Stimulated activated CD8-positive, alpha-beta memory T cell treated with anti-CD3 and anti-CD28 coated beads, Interleukin-15, amount 100 ng/mL, for 48 hours (primary cell): Measurements from ENCODE around the gene EDC3.
"Not testable (repeated sequence)": the region's sequence is repeated elsewhere in the genome, so short reads cannot be mapped to it uniquely, and the experiment has no call there.

Source experiments
- DNase-seq, 2 donors: peaks; one replicate each; pipeline ENCODE4 v3.0.0-alpha.2; 2020; ENCODE audit warnings: low read depth in 2 of 2

The EDC3 gene

GRCh38 chr15:74611834-74612233 is 84.0 kb downstream of the EDC3 start:
- DNase-seq = no peak

GRCh38 chr15:74611341-74611740 is 84.5 kb downstream of the EDC3 start:
- DNase-seq = no peak

GRCh38 chr15:74610302-74610951 is 85.4 kb downstream of the EDC3 start:
- DNase-seq = no peak

DNA sequence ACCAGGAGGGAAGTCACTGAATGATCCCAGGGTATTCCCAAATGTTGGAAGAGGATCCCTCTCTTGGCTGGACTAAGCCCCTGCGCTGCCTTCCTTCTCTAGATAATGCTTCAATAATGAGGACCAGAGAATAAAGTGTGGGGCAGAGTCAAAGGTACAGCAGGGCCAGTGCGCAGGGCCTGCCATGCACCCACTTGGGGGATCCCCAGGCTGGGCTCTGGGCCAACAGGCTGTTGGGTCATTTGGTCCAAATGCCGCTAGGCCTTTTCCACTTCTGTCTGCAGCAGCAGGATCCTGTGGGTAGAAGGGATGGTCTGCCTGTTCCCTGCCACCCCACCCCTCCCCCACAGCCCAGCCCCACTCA is 85.9 kb downstream of the EDC3 start:
- DNase-seq = no peak

- DNase-seq = no peak
Measured at GRCh38 chr15:74608786-74609185, 87.0 kb downstream of the EDC3 start.

DNA sequence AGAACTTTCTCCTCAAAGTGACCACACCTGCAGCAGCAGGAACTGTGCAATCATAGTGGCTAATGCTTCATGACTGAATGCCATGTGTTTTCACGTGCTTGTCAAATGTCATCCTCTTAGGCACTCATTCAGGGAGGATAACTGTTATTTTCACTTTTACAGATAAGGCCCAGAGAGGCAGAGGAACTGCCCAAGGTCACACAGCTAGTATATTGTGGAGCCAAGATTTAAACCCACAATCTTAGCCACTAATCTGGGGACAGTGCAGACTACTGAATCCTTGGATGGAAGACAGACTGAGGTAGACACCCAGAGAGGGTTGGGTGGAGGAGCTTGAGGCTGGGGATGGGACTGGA is 90.1 kb downstream of the EDC3 start:
- no peak for DNase-seq

GRCh38 chr15:74604983-74605794 is 90.6 kb downstream of the EDC3 start:
- no peak for DNase-seq

GRCh38 chr15:74603789-74604705 is 91.8 kb downstream of the EDC3 start:
- DNase-seq = no peak

DNA sequence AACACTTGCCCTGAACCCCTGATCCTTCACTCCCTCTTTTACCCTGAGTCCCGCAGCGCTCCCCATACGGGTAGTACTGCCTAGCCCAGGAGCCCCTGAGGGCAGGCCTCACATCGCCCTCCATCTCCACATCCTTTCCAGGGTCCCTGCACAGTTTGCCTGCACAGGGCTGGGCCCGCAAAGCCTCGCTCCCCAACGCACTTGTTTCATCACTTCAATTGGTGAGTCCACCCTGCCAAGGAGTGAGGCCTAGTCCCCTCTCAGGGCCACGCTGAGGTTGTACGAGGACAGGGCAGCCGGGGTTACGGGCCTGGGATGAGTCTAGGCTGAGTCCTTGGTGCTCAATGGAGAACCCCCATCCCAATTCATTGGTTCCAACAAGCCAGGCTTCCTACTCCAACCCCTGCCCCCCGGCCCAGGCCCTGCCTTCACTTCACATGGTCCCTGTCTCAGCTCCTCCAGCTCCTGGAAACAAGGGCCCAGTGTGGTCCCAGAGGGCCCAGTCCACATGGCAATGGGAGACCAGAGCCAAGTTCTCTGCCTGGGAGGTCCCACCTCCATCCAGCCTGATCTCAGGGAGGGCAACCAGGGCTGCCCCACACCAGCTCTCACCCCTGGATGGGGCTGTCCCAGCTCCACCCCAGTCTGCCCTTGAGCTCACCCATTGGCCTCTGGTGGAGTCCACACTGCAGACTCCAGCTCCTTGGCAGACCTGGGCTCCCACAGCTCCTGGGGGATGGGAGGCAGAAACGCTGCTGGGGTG is 92.6 kb downstream of the EDC3 start:
- no peak for DNase-seq

- DNase-seq = no peak
Measured at GRCh38 chr15:74599156-74599555, 96.7 kb downstream of the EDC3 start.

- peak; percentile 83 to 85 for DNase-seq
Measured at GRCh38 chr15:74598126-74598842, 97.5 kb downstream of the EDC3 start.

GRCh38 chr15:74597146-74597705 is 98.6 kb downstream of the EDC3 start:
- not testable (repeated sequence) for DNase-seq

GRCh38 chr15:74596736-74597135 is 99.1 kb downstream of the EDC3 start:
- not testable (repeated sequence) for DNase-seq

DNA sequence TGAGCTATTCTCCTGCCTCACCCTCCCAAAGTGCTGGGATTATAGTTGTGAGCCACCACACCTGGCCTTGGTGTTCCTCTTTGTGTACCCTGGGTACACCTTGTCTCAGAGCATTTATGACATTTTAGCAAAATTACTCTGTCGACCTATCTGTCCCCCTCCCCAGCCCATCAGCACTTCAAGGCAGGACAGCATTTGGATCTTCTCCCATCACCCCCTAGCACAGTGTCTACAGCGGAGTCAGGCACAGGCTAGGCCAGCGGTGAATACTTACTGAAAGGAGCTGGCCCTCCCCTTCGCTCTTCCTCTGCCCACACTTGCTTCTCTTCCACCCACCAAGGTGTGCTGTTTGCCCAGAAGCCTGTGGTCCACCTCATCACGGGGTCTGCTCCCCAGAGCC is 100.6 kb downstream of the EDC3 start:
- no peak for DNase-seq

GRCh38 chr15:74594455-74594854 is 101.4 kb downstream of the EDC3 start:
- DNase-seq = no peak

- DNase-seq = no peak
Measured at GRCh38 chr15:74593122-74593521, 102.7 kb downstream of the EDC3 start.

DNA sequence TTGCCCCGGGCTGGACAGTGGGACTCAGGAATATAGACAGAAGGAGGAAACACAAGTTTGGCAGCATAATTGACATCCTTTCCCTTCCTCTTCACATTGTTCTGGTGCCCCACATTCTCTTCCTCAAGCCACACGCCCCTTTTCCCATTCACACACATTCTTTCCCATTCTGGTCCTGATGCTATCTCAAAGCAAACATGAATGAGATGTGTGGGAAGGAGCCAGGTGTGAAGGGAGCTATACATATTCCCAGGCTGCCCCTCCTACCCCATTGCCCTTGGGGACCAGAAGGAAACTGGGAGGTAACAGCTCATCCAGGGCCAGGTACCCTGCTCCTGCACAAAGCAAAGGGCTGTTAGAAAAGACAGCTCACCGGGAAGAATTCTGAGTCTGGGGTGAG is 103.6 kb downstream of the EDC3 start:
- no peak for DNase-seq

- no peak for DNase-seq
Measured at GRCh38 chr15:74589826-74590225, 106.0 kb downstream of the EDC3 start.

DNA sequence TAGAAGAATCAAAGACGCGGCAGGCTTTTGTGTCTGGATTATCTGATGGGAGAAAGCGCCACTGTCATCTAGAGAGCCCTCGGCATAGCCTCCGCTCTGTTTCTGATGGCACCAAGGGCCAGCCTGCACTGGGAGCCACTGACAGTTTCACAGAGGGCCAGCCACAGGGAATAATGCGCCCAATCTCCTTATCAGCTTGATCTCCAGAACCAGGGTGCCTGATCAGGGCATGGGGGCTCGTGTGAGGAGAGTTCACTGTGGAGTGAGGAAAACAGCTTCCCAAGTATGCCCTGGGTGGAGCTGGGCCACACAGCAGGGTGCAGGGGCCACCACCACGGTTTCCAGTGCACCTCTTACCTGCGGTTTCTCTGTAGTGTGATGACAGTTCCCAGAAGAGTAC is 110.0 kb downstream of the EDC3 start:
- DNase-seq = no peak

DNA sequence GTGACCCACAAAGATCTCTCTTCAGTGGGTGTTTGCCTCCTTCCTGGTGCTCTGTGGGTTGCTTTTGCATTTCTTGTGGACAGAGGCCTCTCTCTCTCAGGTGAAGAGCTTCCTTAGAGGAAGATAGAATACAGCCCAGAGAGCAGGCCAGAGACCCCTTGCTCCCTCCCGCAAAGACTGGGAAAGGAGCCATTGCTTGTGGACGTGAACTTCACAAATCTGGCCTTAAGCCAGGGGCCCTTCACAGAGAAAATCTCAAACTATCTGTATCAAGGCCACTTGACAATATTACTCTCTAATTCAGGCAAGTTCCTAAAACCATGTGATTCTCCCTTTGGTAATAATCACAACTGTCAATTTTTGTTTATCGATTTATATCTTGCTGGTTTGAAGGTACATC is 110.6 kb downstream of the EDC3 start:
- no peak for DNase-seq

GRCh38 chr15:74584779-74585178 is 111.0 kb downstream of the EDC3 start:
- DNase-seq = no peak
